Left cardiac atrium (tissue), 4 donors: ENCODE measurements around the gene KCNS1. TPM values are rescaled to one million over a fixed set of nuclear protein-coding genes. Genes with fewer than 3 reads are reported as not detected.
"Not testable (repeated sequence)": the region's sequence is repeated elsewhere in the genome, so short reads cannot be mapped to it uniquely, and the experiment has no call there.

Experiments used
- ATAC-seq, 2 donors: fragments of 200-7000 bp; cut with Tn5 transposase; one replicate each; pipeline ENCODE4 v1.9.1; 2020; ENCODE audit warnings: mild to moderate bottlenecking in 2 of 2, moderate library complexity in 2 of 2
- DNase-seq: peaks from one replicate; pipeline ENCODE4 v3.0.0-alpha.2; 2020
- intact Hi-C, 2 donors: fragments of 100-400 bp; cut with DNase I; formaldehyde crosslinking; loops; one replicate each; pipeline versions ENCODE4 v1.14.1 to v1.15.1; 2022 to 2023
- total RNA-seq, 2 donors: library from RNA; stranded (reverse); fragmentation: NEBNext Ultra II Directional; extraction: Animal tissue kit (Norgen Biotek cat#: 25700); gene quantifications; one replicate each; pipeline ENCODE4 v1.2.1, GENCODE V29; 2021
- donor health status: DM: no; HTN: yes; CAD: no.
- donor health status: DM: no; HTN: yes; CAD: no; lungs with severe emphysema.
- donor health status: DM: yes; HTN: yes; CAD: no.
- donor health status: Dilated cardiomyopathy.

KCNS1 gene
- total RNA-seq, 2 donors from 2014 or later, result 0.21 TPM

DNA sequence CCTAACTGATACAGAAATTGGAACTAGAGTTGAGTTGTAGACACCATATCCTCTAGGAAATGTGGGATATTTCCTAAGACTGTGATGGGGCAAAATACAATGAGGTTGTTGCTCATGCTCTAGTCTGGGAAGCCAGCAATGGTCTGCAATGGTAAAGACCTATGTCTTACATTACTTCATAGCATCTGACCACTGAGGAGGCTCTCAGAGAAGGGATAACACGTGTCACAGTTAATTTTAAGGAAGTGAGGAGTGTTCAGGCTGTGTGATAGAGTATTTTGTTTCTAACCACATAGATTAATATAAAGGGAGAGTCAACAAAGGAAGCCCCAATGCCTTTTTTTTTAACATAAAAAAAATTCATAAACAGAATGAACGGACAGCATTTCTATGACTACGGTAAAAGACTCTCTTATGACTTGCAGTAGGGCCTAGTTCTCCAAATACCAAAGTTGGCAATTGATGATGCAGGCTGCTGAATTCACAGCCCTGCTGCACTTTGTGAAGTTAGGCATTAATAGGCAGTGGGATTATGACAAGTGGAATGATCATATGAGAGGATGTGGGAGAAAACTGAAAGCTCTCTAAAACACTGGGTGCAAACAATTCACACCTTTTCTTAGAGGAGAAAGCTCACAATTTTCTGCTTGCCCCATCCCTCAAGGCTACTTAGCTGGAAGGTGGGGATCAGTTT, 13.7 kb downstream of the KCNS1 start:
- ATAC-seq (no peak), DNase-seq (no peak)
- intact Hi-C loops, result no loop called here

DNA sequence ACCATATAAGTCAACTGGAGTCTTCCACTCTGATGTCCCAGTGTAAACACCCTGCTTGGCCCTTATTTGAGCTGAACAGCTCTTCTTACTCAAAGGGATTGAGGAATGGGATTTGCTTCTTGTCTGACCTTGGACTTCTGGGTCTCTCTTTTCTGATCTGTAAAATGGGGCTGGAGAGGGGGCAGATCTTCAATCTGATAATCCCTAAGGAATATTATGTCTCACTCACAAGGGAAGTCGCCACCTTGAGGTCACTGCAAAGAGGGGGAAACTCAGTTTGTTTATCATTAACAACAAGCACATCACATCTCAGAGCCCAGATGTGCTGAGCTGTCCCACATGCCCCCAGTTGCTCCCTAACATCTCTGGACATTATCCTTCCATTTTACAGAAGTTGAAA, 15.1 kb downstream of the KCNS1 start:
- ATAC-seq, result no peak
- no peak for DNase-seq
- intact Hi-C loops, result no loop called here

DNA sequence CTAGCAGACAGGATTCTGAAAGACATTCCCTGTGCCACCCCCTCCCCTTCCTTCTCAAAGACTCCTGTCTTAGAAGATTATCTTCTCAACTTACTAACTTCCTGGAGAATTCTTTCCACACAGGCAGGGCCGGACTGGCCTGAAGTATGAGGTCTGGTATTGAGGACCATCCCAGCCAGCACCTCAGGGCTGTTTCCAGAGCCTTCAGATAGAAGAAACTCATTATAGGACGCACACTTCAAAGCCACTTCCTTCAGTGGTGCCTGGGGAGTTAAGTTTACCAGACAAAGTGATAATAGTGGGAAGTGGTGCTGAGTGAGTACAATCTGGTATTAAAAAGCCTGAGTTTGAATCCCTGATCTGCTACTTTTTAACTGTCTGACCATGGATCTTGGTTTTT, 15.6 kb downstream of the KCNS1 start:
- intact Hi-C loops, result no loop called here
- ATAC-seq, result no peak
- DNase-seq, result no peak

DNA sequence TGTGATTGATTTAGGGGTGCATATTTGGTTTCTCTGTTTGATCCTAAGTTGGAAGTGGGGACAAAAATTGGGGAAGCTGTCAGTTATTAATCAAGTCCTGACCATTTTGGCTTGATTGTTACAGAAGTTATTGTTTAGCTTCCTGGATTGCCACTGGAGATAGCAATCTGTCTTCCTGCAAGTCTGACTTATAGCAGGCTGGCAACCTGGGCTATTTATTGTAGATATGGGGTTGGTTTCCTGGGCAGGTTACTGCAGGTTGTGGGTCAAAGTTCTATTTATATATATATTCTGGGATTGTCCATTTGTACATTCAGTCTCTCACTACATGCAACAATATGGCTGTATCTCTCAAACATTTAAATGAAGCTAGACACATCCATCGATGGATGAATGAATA, 17.8 kb downstream of the KCNS1 start:
- ATAC-seq, result no peak
- intact Hi-C loops, result no loop called here
- DNase-seq, result no peak

DNA sequence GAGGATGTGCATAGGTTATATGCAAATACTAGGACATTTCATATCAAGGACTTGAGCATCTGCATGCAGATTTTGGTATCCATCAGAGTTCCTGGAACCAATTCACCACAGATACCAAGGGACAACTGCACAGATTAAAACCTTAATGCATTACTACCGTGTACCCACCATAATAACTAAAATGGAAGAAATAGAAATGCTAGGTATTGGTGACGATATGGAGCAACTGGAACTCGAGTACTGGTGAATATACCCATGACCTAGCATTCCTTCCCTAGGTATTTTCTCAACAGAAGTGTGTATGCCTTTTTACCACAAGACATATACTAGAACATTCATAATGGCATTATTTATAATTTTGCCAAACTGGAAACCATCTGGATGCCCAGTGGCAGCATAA, 18.5 kb downstream of the KCNS1 start:
- no peak for ATAC-seq
- intact Hi-C loops, result no loop called here
- DNase-seq, result no peak

DNA sequence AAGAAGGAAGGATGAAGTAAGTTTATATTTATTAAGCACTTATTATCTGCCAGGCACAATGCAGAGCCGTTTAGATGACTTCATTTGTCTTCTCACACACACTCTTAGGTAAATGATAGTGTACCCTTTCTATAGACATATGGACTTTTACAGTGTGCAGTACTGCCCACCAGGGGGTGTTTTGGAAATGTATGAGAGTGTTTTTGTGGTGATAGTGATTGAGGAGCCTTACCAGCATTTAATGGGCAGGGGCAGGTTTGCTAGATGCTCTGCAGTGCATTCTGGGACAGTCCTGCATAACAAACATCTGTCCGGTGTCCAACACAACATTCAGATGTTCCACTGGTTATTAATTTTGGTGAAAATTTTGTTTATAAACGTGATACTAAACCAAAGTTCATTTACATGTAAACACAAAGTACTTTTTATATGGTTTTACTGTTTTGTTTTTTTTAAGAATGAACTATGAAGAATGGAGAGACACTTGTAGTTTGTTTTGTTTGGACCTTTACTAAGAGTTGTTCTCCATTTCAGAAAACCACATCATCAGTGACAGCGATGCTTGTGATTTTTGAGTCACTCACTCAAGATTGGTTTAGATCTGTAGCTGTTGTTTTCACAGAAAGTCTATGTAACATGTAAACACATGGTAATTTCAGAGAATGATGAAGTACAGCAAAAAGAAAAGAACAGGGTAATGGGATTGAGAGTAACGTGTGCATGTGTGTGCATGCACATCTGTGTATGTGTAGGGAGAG, 19.9 kb downstream of the KCNS1 start:
- no peak for ATAC-seq
- intact Hi-C loops, result no loop called here
- no peak for DNase-seq

DNA sequence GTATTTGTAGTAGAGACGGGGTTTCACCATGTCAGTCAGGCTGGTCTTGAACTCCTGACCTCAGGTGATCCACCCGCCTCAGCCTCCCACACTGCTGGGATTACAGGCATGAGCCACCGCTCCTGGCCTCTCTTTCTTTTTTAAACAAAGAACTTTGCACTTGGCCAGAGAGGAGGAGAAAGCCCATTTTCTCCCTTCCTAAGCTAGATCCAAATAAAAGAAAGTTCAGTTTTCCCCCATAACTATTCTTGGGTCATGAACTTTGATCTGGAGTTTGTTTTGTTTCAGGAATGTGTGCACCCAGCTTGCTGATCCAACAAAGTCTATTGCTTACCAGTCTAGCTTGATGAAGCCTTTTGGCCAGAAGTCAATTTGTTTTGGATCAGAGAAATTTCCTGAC, 23.4 kb downstream of the KCNS1 start:
- DNase-seq (no peak), ATAC-seq (no peak)
- intact Hi-C loops, result no loop called here

DNA sequence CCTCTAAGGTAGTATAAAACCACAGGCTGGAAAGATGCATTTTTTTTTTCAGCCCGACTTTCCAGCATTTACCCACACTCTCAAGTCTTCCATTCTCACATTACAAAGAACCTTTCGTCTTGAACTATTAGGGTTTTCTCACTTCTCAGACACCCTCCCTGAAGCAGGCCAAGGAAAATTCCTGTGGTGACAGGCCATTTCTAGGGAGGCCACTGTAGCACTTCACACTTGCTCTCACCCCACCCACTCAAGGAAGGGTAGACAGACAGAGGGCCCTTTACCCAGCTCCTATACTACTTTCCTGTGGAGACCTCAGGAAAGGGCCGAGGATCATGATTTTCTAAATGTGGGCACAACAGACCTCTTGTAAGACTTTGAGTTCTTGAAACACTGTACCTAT, 27.7 kb downstream of the KCNS1 start:
- intact Hi-C loops, result no loop called here
- ATAC-seq, result no peak
- no peak for DNase-seq

DNA sequence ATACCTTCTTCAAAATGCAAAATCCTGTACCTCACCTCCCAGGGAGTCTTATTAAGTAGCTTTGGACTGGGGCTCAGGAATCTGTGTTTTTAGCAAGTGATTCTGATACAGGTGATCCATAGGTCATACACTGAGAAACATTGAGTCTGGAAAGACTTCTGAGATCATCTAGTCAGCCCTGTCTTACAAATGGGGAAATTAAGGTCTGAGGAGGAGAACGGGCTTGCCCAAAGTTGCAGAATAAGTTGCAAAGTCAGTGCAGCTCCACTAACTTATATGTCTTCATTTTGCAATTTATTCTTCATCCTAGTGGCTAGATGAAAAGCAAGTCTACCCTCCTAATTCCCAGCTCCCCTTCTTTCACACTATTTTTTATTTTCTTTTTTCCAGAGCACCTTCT, 28.9 kb downstream of the KCNS1 start:
- DNase-seq (no peak), ATAC-seq (no peak)
- intact Hi-C loops, result no loop called here

DNA sequence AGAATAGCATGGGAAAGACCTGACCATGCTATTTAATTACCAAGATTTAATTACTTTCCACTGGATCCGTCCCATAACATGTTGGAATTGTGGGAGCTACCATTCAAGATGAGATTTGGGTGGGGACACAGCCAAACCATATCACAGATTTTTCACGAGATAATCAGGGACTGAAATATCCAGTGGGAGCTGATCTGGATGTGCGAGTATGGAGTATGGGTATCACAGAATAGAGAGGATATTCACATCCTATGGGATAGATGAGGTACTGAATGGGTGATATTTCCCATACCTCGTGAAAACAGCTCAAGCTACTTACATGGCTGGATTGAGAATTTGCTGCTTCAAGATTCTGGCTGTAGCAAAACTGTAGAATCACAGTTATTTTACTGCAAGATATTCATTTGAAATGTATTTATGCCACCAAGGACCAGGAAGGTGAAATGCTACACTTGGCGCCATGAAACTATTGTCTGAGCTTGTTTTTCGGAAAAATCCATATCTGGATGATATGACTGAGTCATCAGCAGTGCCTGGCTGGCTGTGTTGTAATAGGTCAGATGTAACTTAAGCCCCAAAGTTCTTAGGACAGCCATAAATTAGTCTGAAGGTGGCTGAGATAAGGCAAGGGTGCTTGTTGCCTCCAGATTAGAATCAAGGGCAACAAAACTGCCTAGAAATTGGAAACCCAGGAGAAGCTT, 29.8 kb downstream of the KCNS1 start:
- intact Hi-C loops, result no loop called here

DNA sequence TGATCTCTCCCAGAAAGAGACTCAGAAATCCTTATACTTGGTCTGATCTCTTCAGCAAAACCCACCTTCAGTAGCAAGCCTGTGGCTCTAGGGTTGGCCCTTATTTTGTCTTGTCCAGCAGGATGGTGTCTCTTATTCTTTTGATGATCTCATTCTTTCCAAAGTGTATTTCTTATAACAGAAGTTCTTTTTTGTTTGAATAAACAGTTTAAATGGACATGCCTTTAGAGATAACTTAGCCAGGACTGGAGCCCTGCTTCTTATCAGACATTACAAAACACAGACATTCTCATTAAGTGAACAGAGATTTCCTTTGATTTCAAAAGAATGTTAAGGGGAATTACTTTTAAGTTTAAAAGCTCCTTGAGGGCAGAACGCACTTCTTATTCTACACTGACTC, 31.7 kb downstream of the KCNS1 start:
- no peak for DNase-seq
- intact Hi-C loops, result no loop called here
- no peak for ATAC-seq

More for the DNA sequence above, 29.8 kb downstream of the KCNS1 start:
- DNase-seq (peak; percentile 20), ATAC-seq (no peak)

DNA sequence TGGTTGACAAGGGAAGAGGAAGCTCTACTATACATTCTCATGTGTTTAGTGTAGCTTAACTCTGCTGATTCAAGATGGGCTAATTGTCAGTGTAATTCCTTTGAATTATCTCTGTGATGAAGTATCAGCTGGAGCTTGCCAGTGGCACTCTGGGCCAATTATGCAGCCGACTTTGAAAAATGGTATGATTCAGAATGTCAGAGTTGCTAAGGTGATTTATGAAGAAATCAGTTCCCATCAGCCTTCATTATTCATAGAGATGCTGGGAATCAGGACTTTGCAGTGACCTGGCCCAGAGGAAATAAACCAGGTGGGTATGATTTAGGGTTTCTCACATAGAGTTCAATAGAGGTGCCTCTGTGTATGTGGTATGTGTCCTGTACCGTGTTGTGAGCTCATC, 33.4 kb downstream of the KCNS1 start:
- DNase-seq, result no peak
- intact Hi-C loops, result no loop called here
- ATAC-seq, result peak in 1 of 2 donors; percentile 82

DNA sequence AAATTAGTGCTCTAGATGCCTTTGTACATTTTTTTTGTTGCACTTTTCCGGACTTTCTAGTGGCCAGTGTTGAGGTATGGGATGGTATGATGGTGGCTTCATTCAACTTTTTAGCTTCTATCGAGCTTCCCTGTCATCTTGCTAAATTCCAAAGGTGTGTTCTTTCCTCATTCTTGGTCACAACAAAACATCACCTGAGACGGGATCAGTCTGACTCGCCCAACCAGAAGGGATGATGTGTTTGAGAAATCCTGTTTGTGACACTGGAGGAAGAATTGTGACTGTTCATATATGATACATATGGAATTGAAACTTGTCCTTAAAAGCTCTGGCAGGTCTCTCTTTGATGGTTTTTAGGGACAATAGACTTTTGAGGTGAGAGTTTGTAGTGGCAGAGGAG, 33.8 kb downstream of the KCNS1 start:
- ATAC-seq (no peak), DNase-seq (no peak)
- intact Hi-C loops, result no loop called here

DNA sequence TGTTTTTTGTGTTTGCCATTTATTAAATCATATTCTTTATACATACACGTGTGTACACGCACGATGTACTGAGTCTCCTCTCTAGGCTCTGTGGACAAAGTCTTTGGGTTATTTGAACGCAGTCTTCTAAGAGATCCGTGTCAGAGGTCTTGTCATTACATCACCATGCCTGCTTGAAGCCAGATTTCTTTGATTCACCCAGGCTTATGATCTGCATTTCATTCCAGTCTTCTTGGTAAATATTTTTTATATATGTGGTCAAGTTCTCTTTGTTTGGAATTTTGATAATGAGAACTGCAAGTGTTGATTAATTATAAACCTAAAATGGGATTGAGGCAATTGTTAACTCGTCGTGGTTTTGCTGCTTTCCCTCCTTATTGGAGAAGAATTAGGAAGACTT, 34.6 kb downstream of the KCNS1 start:
- DNase-seq, result no peak
- intact Hi-C loops, result no loop called here
- no peak for ATAC-seq

DNA sequence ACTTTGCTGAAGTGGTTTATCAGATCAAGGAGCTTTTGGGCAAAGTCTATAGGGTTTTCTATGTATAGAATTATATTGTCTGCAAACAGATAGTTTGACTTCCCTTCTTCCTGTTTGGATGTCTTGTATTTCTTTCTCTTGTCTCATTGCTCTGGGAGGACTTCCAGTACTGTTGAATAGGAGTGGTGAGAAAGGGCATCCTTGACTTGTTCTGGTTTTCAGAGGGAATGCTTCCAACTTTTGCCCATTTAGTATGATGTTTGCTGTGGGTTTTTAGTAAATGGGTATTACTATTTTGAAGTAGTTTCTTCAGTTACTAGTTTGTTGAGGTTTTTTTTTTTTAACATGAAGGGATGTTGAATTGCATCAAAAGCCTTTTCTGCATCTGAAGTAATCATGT, 36.1 kb downstream of the KCNS1 start:
- ATAC-seq (no peak), DNase-seq (no peak)
- intact Hi-C loops, result no loop called here

DNA sequence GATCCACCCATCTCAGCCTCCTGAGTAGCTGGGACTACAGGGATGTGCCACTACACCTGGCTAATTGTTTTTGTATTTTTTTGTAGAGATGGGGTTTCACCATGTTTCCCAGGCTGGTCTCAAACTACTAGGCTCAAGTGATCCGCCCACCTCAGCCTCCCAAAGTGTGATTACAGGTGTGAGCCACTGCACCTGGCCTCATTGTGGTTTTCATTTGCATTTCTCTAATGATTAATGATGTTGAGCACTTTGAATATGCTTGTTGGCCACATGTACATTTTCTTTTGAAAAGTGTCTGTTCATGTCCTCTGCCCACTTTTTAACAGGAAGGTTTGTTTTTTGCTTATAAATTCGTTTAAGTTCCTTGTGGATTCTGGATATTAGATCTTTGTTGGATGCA, 37.8 kb downstream of the KCNS1 start:
- intact Hi-C loops, ATAC-seq, DNase-seq: not testable (repeated sequence)

DNA sequence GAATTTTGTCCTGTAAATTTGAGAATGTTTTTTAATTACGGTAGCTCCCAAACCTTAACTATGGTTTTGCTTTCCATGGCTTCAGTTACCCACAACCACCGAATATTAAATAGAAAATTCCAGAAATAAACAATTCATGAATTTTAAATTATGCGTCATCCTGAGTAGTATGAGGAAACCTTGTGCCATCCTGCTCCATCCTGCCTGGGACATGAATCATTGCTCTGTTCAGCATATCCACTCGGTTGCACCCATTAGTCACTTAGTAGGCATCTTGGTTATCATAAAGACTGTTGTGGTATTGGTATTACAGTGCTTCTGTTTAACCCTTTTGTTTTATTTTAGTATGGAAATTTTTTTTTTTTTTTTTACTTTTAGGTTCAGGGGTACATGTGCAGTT, 39.7 kb downstream of the KCNS1 start:
- intact Hi-C loops, result no loop called here
- peak in 1 of 2 donors; percentile 90 for ATAC-seq
- no peak for DNase-seq

DNA sequence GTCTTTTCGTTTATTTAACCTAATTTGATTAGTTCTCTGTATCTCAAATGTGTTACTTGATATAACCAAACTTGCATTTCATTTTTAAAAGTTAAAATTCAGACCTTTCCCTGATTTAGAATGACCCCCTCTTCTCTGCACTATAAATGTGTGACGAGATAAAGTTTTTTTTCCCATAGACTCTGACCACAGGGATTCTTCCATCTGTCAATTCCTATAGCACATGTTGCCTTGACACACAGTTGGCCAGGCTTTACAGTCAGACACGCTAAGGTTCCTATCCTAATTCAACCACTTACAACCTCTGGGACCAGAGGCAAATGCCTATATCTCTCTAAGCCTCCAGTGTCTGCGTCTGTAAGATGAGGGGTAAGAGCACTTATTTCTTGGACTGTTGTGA, 40.6 kb downstream of the KCNS1 start:
- DNase-seq (no peak), ATAC-seq (no peak)
- intact Hi-C loops, result no loop called here

DNA sequence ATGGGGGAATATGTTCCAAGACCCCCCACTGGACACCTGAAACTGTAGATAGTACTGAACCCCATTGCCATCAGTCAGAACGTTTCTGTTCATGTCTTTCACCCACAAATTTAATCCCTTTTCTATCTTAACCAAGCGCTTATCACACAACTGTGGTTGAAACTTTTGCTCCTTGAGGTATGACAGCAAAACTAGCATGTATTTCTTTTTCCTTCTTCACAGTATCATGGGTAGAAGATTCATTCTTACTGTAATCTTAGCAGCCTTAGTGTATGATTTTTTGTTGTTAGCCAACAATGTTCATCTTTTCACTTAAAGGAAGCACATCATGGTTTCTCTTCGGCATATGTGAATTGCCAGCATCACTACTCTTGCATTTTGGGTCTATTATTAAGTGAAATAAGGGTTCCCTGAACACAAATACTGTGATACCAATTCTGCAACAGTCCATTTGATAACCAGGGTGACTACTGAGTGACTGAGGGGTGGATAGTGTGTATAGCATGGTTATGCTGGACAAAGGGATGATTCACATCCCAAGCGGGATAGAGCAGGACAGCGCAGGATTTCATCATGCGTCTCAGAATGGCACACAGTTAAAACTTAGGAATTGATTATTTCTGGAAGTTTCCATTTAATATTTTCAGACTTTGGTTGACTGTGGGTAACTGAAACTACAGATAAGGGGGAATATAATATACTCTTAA, 41.8 kb downstream of the KCNS1 start:
- DNase-seq (no peak), ATAC-seq (no peak)
- intact Hi-C loops, result no loop called here
